HG03378 (cell line): ENCODE results near the gene NFAM1.

Experiments
- ATAC-seq: cut with Tn5 transposase; IDR thresholded peaks from one replicate; pipeline ENCODE4 v1.9.1; 2021; ENCODE audit warnings: mild to moderate bottlenecking, moderate library complexity; ENCODE audit not compliant: unreplicated experiment

NFAM1 gene

GRCh38 chr22:42384506-42384905 lies 47.7 kb downstream of the NFAM1 start:
- no peak for ATAC-seq

- ATAC-seq = no peak
Observed at GRCh38 chr22:42383851-42384417, 48.3 kb downstream of the NFAM1 start.

GRCh38 chr22:42383287-42383686 lies 48.9 kb downstream of the NFAM1 start:
- ATAC-seq = no peak

GRCh38 chr22:42380769-42381551 lies 51.2 kb downstream of the NFAM1 start:
- no peak for ATAC-seq

GRCh38 chr22:42379966-42380537 lies 52.2 kb downstream of the NFAM1 start:
- ATAC-seq = no peak

- no peak for ATAC-seq
Observed at GRCh38 chr22:42376711-42377554, 55.3 kb downstream of the NFAM1 start.

- no peak for ATAC-seq
Observed at GRCh38 chr22:42375982-42376381, 56.2 kb downstream of the NFAM1 start.

GRCh38 chr22:42372976-42373375 lies 59.2 kb downstream of the NFAM1 start:
- no peak for ATAC-seq

GRCh38 chr22:42371501-42371900 lies 60.7 kb downstream of the NFAM1 start:
- no peak for ATAC-seq

- ATAC-seq = no peak
Observed at GRCh38 chr22:42371099-42371498, 61.1 kb downstream of the NFAM1 start.

- peak; percentile 89 for ATAC-seq
Observed at GRCh38 chr22:42369250-42370041, 62.8 kb downstream of the NFAM1 start.

- ATAC-seq = no peak
Observed at GRCh38 chr22:42368379-42369249, 63.6 kb downstream of the NFAM1 start.

GRCh38 chr22:42367980-42368378 lies 64.2 kb downstream of the NFAM1 start:
- no peak for ATAC-seq

- ATAC-seq = no peak
Observed at GRCh38 chr22:42366806-42367581, 65.2 kb downstream of the NFAM1 start.

- ATAC-seq = no peak
Observed at GRCh38 chr22:42365942-42366695, 66.1 kb downstream of the NFAM1 start.

- ATAC-seq = no peak
Observed at GRCh38 chr22:42365111-42365865, 66.9 kb downstream of the NFAM1 start.

- no peak for ATAC-seq
Observed at GRCh38 chr22:42364604-42365110, 67.5 kb downstream of the NFAM1 start.
